Glutamatergic neuron (in vitro differentiated cells): ENCODE measurements around the gene GALNT11. TPM values are rescaled to one million over a fixed set of nuclear protein-coding genes. Genes with fewer than 3 reads are reported as not detected.

Source experiments
- DNase-seq: peaks from one replicate; pipeline ENCODE4 v3.0.0; 2022
- H3K27ac Mint-ChIP-seq: one replicate; pipeline ENCODE4 v1.8.0; 2020; ENCODE audit warnings: mild to moderate bottlenecking, mixed read lengths, inconsistent platforms; ENCODE audit not compliant: unreplicated experiment
- H3K27me3 Mint-ChIP-seq: one replicate; pipeline ENCODE4 v1.8.0; 2020; ENCODE audit warnings: mild to moderate bottlenecking, moderate library complexity, mixed read lengths, inconsistent platforms; ENCODE audit not compliant: unreplicated experiment
- H3K36me3 Mint-ChIP-seq: one replicate; pipeline ENCODE4 v1.8.0; 2020; ENCODE audit warnings: mild to moderate bottlenecking, mixed read lengths, inconsistent platforms; ENCODE audit not compliant: unreplicated experiment
- H3K4me1 Mint-ChIP-seq: one replicate; pipeline ENCODE4 v1.8.0; 2020; ENCODE audit warnings: mild to moderate bottlenecking, low read depth, mixed read lengths, inconsistent platforms; ENCODE audit not compliant: unreplicated experiment
- H3K4me3 Mint-ChIP-seq: one replicate; pipeline ENCODE4 v1.8.0; 2020; ENCODE audit warnings: mild to moderate bottlenecking, mixed read lengths, inconsistent platforms; ENCODE audit not compliant: unreplicated experiment
- H3K9me3 Mint-ChIP-seq: one replicate; pipeline ENCODE4 v1.8.0; 2020; ENCODE audit warnings: mild to moderate bottlenecking, moderate library complexity, mixed read lengths, inconsistent platforms; ENCODE audit not compliant: unreplicated experiment
- total RNA-seq: library from RNA; stranded (reverse); fragmentation: NEBNext Ultra II Directional; extraction: Animal tissue kit (Norgen Biotek cat#: 25700); gene quantifications from one replicate; pipeline ENCODE4 v1.2.1, GENCODE V29; 2021; ENCODE audit not compliant: unreplicated experiment
- TF ChIP-seq, protein P1 (sequence below): fragments of 200-600 bp; sonication (generic); IDR thresholded peaks from one replicate; pipeline ENCODE4 v1.5.0; 2021; ENCODE audit not compliant: partially characterized antibody, unreplicated experiment

The GALNT11 gene
- total RNA-seq, 1 donor from 2014 or later: 32.7 TPM

DNA sequence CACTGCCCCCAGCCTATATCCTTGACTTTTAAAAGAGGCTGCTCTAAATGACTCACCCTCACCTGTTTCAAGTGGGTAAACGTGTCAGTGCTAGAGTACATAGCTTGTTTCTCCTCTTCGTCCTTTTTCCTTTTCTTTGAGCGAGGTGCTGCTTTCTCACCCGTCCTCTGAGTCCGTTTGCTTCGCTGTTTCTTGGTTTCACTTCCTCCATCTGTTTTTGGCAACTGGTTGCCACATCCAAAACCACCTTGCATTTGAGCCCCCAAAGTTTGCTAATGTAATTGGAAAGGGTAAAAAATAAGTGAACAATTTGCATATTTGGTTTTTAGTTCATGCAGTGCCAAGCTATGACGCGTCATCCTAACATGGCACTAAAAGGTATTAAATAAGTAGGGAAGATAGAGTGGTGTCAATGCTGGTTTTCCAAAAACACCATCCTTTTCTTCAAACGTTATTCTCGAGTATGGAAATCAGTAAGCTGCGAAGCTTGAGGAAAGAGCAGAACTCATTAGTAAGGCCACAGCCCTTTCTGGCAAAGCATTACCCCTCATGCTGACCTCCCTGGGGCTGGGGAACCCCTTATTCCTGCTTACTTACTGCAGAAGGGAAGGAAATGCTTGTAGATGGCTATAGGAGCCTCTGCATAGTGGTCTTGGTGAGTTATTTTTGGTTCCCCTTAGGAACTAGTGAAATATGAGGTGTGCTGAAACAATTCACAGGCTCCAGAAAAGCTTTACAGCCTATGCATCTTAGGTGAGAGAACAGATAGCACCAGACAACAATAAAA lies 133.5 kb downstream of the GALNT11 start:
- Mint-ChIP-seq H3K4me3 (no peak overlapping the region), H3K36me3 (peaks cover 10% of the 10 kb centered on the region), H3K9me3 (peaks cover 6% of the 10 kb centered on the region), H3K27ac (no peak overlapping the region), H3K27me3 (peaks cover 2% of the 10 kb centered on the region), H3K4me1 (peaks cover 8% of the 10 kb centered on the region)
- TF ChIP-seq, protein P1, sequence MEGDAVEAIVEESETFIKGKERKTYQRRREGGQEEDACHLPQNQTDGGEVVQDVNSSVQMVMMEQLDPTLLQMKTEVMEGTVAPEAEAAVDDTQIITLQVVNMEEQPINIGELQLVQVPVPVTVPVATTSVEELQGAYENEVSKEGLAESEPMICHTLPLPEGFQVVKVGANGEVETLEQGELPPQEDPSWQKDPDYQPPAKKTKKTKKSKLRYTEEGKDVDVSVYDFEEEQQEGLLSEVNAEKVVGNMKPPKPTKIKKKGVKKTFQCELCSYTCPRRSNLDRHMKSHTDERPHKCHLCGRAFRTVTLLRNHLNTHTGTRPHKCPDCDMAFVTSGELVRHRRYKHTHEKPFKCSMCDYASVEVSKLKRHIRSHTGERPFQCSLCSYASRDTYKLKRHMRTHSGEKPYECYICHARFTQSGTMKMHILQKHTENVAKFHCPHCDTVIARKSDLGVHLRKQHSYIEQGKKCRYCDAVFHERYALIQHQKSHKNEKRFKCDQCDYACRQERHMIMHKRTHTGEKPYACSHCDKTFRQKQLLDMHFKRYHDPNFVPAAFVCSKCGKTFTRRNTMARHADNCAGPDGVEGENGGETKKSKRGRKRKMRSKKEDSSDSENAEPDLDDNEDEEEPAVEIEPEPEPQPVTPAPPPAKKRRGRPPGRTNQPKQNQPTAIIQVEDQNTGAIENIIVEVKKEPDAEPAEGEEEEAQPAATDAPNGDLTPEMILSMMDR: no peak
- no peak for DNase-seq

DNA sequence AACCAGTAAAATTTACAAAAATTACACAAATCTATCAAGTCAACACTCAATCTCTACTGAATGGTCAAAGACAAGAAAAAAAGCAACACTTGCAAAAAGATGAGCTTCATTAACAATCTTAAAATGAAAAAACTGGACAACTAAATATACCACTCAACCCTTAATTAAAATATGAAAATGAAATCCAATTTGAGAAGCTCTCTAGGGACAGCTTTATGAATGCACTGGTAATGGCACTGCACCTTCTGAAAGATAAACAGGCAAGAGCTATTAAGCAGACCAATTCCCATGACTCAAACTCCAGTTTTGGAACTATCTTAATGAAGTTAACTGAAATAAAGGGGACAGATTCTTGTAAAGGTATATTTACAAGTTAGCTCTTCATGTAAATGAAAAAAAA lies 135.7 kb downstream of the GALNT11 start:
- peaks cover 10% of the 10 kb centered on the region for H3K36me3 Mint-ChIP-seq
- DNase-seq: no peak
- H3K27me3 Mint-ChIP-seq: peaks cover 2% of the 10 kb centered on the region
- H3K27ac Mint-ChIP-seq: no peak overlapping the region
- TF ChIP-seq, protein P1: no peak
- no peak overlapping the region for H3K4me3 Mint-ChIP-seq
- peaks cover 8% of the 10 kb centered on the region for H3K9me3 Mint-ChIP-seq
- H3K4me1 Mint-ChIP-seq: peaks cover 8% of the 10 kb centered on the region

DNA sequence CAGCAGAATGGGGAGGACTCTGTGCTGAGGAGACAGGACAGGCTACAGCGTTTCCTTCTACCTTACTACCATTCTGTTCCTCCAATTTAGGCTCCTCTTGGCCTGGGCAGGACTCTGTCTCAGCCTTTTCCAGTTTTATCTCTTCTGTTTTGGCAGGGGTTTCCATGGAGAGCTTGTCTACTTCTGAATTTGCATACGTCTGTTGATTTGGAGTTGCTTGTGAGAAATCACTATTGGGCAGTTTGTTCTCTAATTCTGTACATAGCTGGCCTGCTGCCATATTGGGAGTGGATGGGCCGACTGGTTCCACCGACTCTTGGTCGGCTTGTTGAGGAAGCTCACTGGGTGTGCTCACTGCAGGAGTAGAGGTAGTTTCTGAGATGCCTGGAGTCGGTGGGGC lies 136.8 kb downstream of the GALNT11 start:
- peaks cover 10% of the 10 kb centered on the region for H3K36me3 Mint-ChIP-seq
- H3K4me1 Mint-ChIP-seq: peaks cover 8% of the 10 kb centered on the region
- TF ChIP-seq, protein P1: no peak
- no peak for DNase-seq
- H3K4me3 Mint-ChIP-seq: no peak overlapping the region
- no peak overlapping the region for H3K27ac Mint-ChIP-seq
- H3K9me3 Mint-ChIP-seq: peaks cover 8% of the 10 kb centered on the region
- H3K27me3 Mint-ChIP-seq: peaks cover 2% of the 10 kb centered on the region

Other genes starting within 250 kb of the GALNT11 start
- 24.7 TPM for gene PRKAG2, start 148.6 kb upstream of the GALNT11 start, total RNA-seq
- gene GALNTL5, start 69.2 kb upstream of the GALNT11 start, total RNA-seq: not detected